Measurements from ENCODE around the gene S100A13. TPM values are rescaled to one million over a fixed set of nuclear protein-coding genes. Genes with fewer than 3 reads are reported as not detected.
"Not testable (repeated sequence)": the region's sequence is repeated elsewhere in the genome, so short reads cannot be mapped to it uniquely, and the experiment has no call there.

Gene S100A13
- total RNA-seq, 1 experiment from 2014 or later, result 55.0 TPM

GRCh38 chr1:153575081-153575491 lies 52.2 kb downstream of the S100A13 start:
- not testable (repeated sequence) for H3K4me3 Mint-ChIP-seq; H4K5ac ChIP-seq (ENCODE audit: insufficient read length, low read depth, low read length); H3K79me2 ChIP-seq (ENCODE audit: insufficient read depth, low read length); H3K27me3 ChIP-seq (ENCODE audit: insufficient read depth, low read length); H2BK15ac ChIP-seq (ENCODE audit: low read depth, low read length); H3K27ac Mint-ChIP-seq; H3K4ac ChIP-seq (ENCODE audit: low read depth, low read length); H3K4me2 ChIP-seq (ENCODE audit: insufficient read depth, insufficient read length, low read length); H2BK120ac ChIP-seq (ENCODE audit: low read depth, low read length, poor library complexity, severe bottlenecking); H3K4me1 ChIP-seq (ENCODE audit: insufficient read depth, low read length); H3K79me1 ChIP-seq (ENCODE audit: insufficient read depth, low read depth, low read length, poor library complexity, severe bottlenecking); H3K23me2 ChIP-seq (ENCODE audit: insufficient read length, low read depth, low read length, poor library complexity, severe bottlenecking); H3K56ac ChIP-seq (ENCODE audit: insufficient read length, low read depth, low read length); H4K91ac ChIP-seq (ENCODE audit: insufficient read length, low read depth, low read length); H3T11ph ChIP-seq (ENCODE audit: low read length); H3K27ac ChIP-seq (ENCODE audit: insufficient read length, low read depth, low read length); H3K14ac ChIP-seq (ENCODE audit: insufficient read depth, low read length); H3K9me3 ChIP-seq (ENCODE audit: control insufficient read depth, low read depth, low read length); H2AFZ ChIP-seq (ENCODE audit: low read length); H4K20me1 ChIP-seq (ENCODE audit: control insufficient read depth, insufficient read depth, insufficient read length); H3K23ac ChIP-seq (ENCODE audit: insufficient read length, low read depth, low read length); H2BK20ac ChIP-seq (ENCODE audit: low read depth, low read length, poor library complexity, severe bottlenecking); H3K9ac ChIP-seq (ENCODE audit: extremely low read depth, insufficient read length, low read length); H4K8ac ChIP-seq (replicated peaks; ENCODE audit: insufficient read length, low read depth, low read length); H3K18ac ChIP-seq (ENCODE audit: insufficient read length, low read depth, low read length); H2BK5ac ChIP-seq (ENCODE audit: insufficient read length, low read length); H3K36me3 Mint-ChIP-seq (ENCODE audit: insufficient read depth in 1 of 3, low read depth in 3 of 3); H3K27me3 Mint-ChIP-seq (ENCODE audit: low read depth); H2AK5ac ChIP-seq (ENCODE audit: insufficient read length, low read length); H2BK12ac ChIP-seq (ENCODE audit: insufficient read length, low read depth, low read length); DNase-seq
- Mint-ChIP-seq H3K4me1 (peaks cover 17 to 22% of the 10 kb centered on the region in 2 experiments), H3K9me3 (peaks cover 12 to 15% of the 10 kb centered on the region in 2 experiments; a peak in 4 of 5 replicates)
- no CpG with 5 or more reads among the region's 35 CpGs for WGBS (ENCODE audit: extremely low coverage, insufficient read length, low lambda C conversion rate)

All from H9 (cell line).